H1 (cell line): ENCODE measurements around the gene CHD2. TPM values are rescaled to one million over a fixed set of nuclear protein-coding genes. Genes with fewer than 3 reads are reported as not detected.

Experiments used
- CTCF ChIA-PET: fragments of 300-600 bp; sonication (Branson Sonifier 250); formaldehyde crosslinking; loops from one replicate; lab custom pipeline; 2021; ENCODE audit not compliant: partially characterized antibody; lab: Charles Lee
- POLR2A ChIA-PET: fragments of 300-600 bp; sonication (Branson Sonifier 250); formaldehyde crosslinking; loops from one replicate; lab custom pipeline; 2021; ENCODE audit warnings: inconsistent platforms; ENCODE audit not compliant: partially characterized antibody; lab: Charles Lee
- DNase-seq, 2 experiments: peaks; one replicate each; pipeline versions ENCODE4 v3.0.0 to v3.0.0-alpha.2; 2010 to 2022; ENCODE audit warnings: low spot score in 2 of 2, low read depth in 1 of 2, mixed read lengths in 1 of 2
- FAIRE-seq: peaks from 2 replicates; lab custom pipeline; 2011; peaks lifted over from hg19 to GRCh38; lab: Jason Lieb, UNC
- H2AFZ ChIP-seq: 2 replicates; pipeline ENCODE4 v1.8.1; 2012; ENCODE audit warnings: low read length, inconsistent platforms
- H2AK5ac ChIP-seq: 2 replicates; pipeline ENCODE4 v1.6.1; 2013; ENCODE audit warnings: low read depth, low read length
- H2BK120ac ChIP-seq: replicated peaks from 2 replicates; pipeline ENCODE3; 2013; ENCODE audit warnings: low read depth, low read length, inconsistent platforms
- H2BK12ac ChIP-seq: 2 replicates; pipeline ENCODE4 v1.6.1; 2013; ENCODE audit warnings: low read depth, low read length
- H2BK15ac ChIP-seq: 2 replicates; pipeline ENCODE4 v1.6.1; 2013; ENCODE audit warnings: low read length
- H2BK20ac ChIP-seq: 2 replicates; pipeline ENCODE4 v1.6.1; 2013; ENCODE audit warnings: low read length
- H2BK5ac ChIP-seq: 2 replicates; pipeline ENCODE4 v1.6.1; 2013; ENCODE audit warnings: low read depth, low read length
- H3K14ac ChIP-seq: 2 replicates; pipeline ENCODE4 v1.6.1; 2013; ENCODE audit warnings: inconsistent platforms; ENCODE audit not compliant: insufficient read length
- H3K18ac ChIP-seq: 2 replicates; pipeline ENCODE4 v1.6.1; 2013; ENCODE audit warnings: low read length; ENCODE audit errors: extremely low read depth
- H3K23ac ChIP-seq: 2 replicates; pipeline ENCODE4 v1.6.1; 2013; ENCODE audit warnings: inconsistent platforms; ENCODE audit not compliant: insufficient read length
- H3K23me2 ChIP-seq: 2 replicates; pipeline ENCODE4 v1.6.1; 2013; ENCODE audit warnings: low read depth, low read length
- H3K27ac ChIP-seq: 2 replicates; pipeline ENCODE4 v1.6.1; 2011; ENCODE audit warnings: low read depth, low read length, inconsistent platforms
- H3K27me3 ChIP-seq, 4 experiments: replicated peaks in 1 of 4; 1 replicate in 1 of 4; 2 replicates in 3 of 4; pipeline versions ENCODE4 v1.6.1 to v1.8.1; 2011 to 2013; ENCODE audit warnings: low read length in 3 of 4, mild to moderate bottlenecking in 3 of 4, inconsistent platforms in 2 of 4, mixed read lengths in 2 of 4, moderate library complexity in 1 of 4; ENCODE audit not compliant: control insufficient read depth in 3 of 4, insufficient read depth in 3 of 4; ENCODE audit errors: extremely low read depth in 1 of 4
- H3K36me3 ChIP-seq, 4 experiments: 2 replicates each; pipeline versions ENCODE4 v1.6.1 to v1.8.1; 2011 to 2013; ENCODE audit warnings: mild to moderate bottlenecking in 4 of 4, low read length in 3 of 4, moderate library complexity in 2 of 4, control low read depth in 1 of 4, inconsistent platforms in 1 of 4; ENCODE audit not compliant: insufficient read depth in 4 of 4, control insufficient read depth in 2 of 4
- H3K4ac ChIP-seq: replicated peaks from 2 replicates; pipeline ENCODE3; 2013; ENCODE audit warnings: low read length, low read depth, mixed read lengths, inconsistent platforms; ENCODE audit not compliant: insufficient read length
- H3K4me1 ChIP-seq, 4 experiments: replicated peaks in 1 of 4; 1 replicate in 1 of 4; 2 replicates in 3 of 4; pipeline versions ENCODE4 v1.6.1 to v1.8.1; 2011 to 2013; ENCODE audit warnings: low read length in 3 of 4, inconsistent platforms in 2 of 4, mixed read lengths in 1 of 4; ENCODE audit not compliant: insufficient read depth in 4 of 4, control insufficient read depth in 3 of 4
- H3K4me2 ChIP-seq, 2 experiments: 2 replicates each; pipeline versions ENCODE4 v1.6.1 to v1.8.1; 2011 to 2013; ENCODE audit warnings: low read depth in 2 of 2, low read length in 2 of 2, control low read depth in 1 of 2, inconsistent platforms in 1 of 2, mild to moderate bottlenecking in 1 of 2; ENCODE audit not compliant: insufficient read depth in 1 of 2
- H3K4me3 ChIP-seq, 4 experiments: fragments of 200-600, 300-600 bp in 1 of 4; sonication (generic), shearing (Covaris generic), sonication (Bioruptor Twin) in 1 of 4; 2 replicates each; pipeline versions ENCODE4 v1.5.1 to v1.8.1; 2011 to 2016; ENCODE audit warnings: low read length in 4 of 4, low read depth in 3 of 4, control low read depth in 2 of 4, inconsistent platforms in 2 of 4, mild to moderate bottlenecking in 2 of 4, mixed read lengths in 1 of 4, moderate library complexity in 1 of 4; ENCODE audit not compliant: insufficient read depth in 2 of 4; ENCODE audit errors: extremely low read depth in 1 of 4
- H3K56ac ChIP-seq: replicated peaks from 2 replicates; pipeline ENCODE3; 2013; ENCODE audit warnings: low read depth, mild to moderate bottlenecking, mixed read lengths, low read length, inconsistent platforms; ENCODE audit not compliant: insufficient read length
- H3K79me1 ChIP-seq: 2 replicates; pipeline ENCODE4 v1.6.1; 2013; ENCODE audit warnings: low read depth, low read length, control low read depth
- H3K79me2 ChIP-seq, 2 experiments: 2 replicates each; pipeline versions ENCODE4 v1.6.1 to v1.8.1; 2012 to 2013; ENCODE audit warnings: low read length in 2 of 2, mild to moderate bottlenecking in 2 of 2, inconsistent platforms in 1 of 2; ENCODE audit not compliant: insufficient read depth in 2 of 2, control insufficient read depth in 1 of 2
- H3K9ac ChIP-seq, 4 experiments: replicated peaks in 1 of 4; 1 replicate in 1 of 4; 2 replicates in 3 of 4; pipeline versions ENCODE4 v1.6.1 to v1.8.1; 2011 to 2013; ENCODE audit warnings: low read depth in 3 of 4, low read length in 3 of 4, control low read depth in 2 of 4, mild to moderate bottlenecking in 2 of 4, moderate library complexity in 2 of 4, inconsistent platforms in 1 of 4; ENCODE audit errors: extremely low read depth in 1 of 4
- H3K9me3 ChIP-seq, 2 experiments: 2 replicates each; pipeline versions ENCODE4 v1.6.1 to v1.8.1; 2012 to 2013; ENCODE audit warnings: mild to moderate bottlenecking in 2 of 2, moderate library complexity in 2 of 2, control low read depth in 1 of 2, inconsistent platforms in 1 of 2, low read depth in 1 of 2, low read length in 1 of 2, mixed read lengths in 1 of 2; ENCODE audit not compliant: insufficient read depth in 2 of 2
- H4K20me1 ChIP-seq, 2 experiments: replicated peaks in 1 of 2; 2 replicates each; pipeline versions ENCODE3 to v1.8.1; 2011 to 2013; ENCODE audit warnings: inconsistent platforms in 2 of 2, low read length in 2 of 2, mild to moderate bottlenecking in 1 of 2; ENCODE audit not compliant: insufficient read depth in 2 of 2, control insufficient read depth in 1 of 2
- H4K5ac ChIP-seq: 2 replicates; pipeline ENCODE4 v1.6.1; 2013; ENCODE audit warnings: low read length, low read depth, mixed read lengths, inconsistent platforms; ENCODE audit not compliant: insufficient read length
- H4K8ac ChIP-seq: 2 replicates; pipeline ENCODE4 v1.8.0; 2013; ENCODE audit warnings: mild to moderate bottlenecking, moderate library complexity, low read length, inconsistent platforms; ENCODE audit not compliant: insufficient read depth; ENCODE audit errors: extremely low read depth
- H4K91ac ChIP-seq: replicated peaks from 2 replicates; pipeline ENCODE3; 2013; ENCODE audit warnings: low read length, mixed read lengths, inconsistent platforms; ENCODE audit not compliant: insufficient read length
- RNF2 ChIP-seq: fragments of 200-900, 300-1000 bp; sonication (generic); IDR thresholded peaks from 2 replicates; pipeline ENCODE4 v1.7.1; 2016; ENCODE audit warnings: borderline replicate concordance, low read depth, mild to moderate bottlenecking, antibody characterized with exemption, low read length; ENCODE audit not compliant: poor library complexity, severe bottlenecking; ENCODE audit errors: missing control alignments
- SP2 ChIP-seq: IDR thresholded peaks from 2 replicates; pipeline ENCODE4 v1.6.1; 2012; ENCODE audit warnings: mild to moderate bottlenecking, low read length, inconsistent platforms
- WGBS, 2 experiments: shearing (Covaris generic) in 1 of 2; methylation state at CpG; one replicate each; pipeline versions ENCODE4 v1.1.6 to v1.1.7; 2013 to 2015; ENCODE audit warnings: low lambda C conversion rate in 2 of 2, mixed read lengths in 2 of 2, inconsistent platforms in 1 of 2, low coverage in 1 of 2, missing lambda C conversion rate in 1 of 2; ENCODE audit not compliant: insufficient replicate concordance in 2 of 2, insufficient coverage in 1 of 2, insufficient read length in 1 of 2; ENCODE audit errors: extremely low coverage in 1 of 2, missing lambda C conversion rate in 1 of 2; 5-methylcytosine and 5-hydroxymethylcytosine counted together
- polyA plus RNA-seq, 7 experiments: library from polyadenylated mRNA; depleted of rRNA in 3 of 7; stranded (reverse) in 5 of 7; unstranded in 2 of 7; fragments of >200 nt in 5 of 7; fragments of 200-250 nt in 2 of 7; gene quantifications; 1 replicate in 5 of 7; 2 replicates in 1 of 7; 4 replicates in 1 of 7; pipeline versions ENCODE4 v1.2.1 to v1.2.3, GENCODE V29; 2011 to 2013; ENCODE audit warnings: missing spikeins in 2 of 7, mixed read lengths in 2 of 7
- total RNA-seq: library from RNA; stranded (reverse); fragmentation: NEBNext Ultra II Directional; extraction: Animal tissue kit (Norgen Biotek cat#: 25700); gene quantifications from 2 replicates; pipeline ENCODE4 v1.2.1, GENCODE V29; 2021
- TF ChIP-seq, protein P1 (sequence below): IDR thresholded peaks from 2 replicates; pipeline ENCODE4 v1.6.1; 2012; ENCODE audit warnings: inconsistent platforms

Gene CHD2
- total and polyA plus RNA-seq, 2 of the 8 experiments (the other 6 are each of a cell fraction or from before 2014, with no cell fraction given) = 28.8 to 70.0 TPM

DNA sequence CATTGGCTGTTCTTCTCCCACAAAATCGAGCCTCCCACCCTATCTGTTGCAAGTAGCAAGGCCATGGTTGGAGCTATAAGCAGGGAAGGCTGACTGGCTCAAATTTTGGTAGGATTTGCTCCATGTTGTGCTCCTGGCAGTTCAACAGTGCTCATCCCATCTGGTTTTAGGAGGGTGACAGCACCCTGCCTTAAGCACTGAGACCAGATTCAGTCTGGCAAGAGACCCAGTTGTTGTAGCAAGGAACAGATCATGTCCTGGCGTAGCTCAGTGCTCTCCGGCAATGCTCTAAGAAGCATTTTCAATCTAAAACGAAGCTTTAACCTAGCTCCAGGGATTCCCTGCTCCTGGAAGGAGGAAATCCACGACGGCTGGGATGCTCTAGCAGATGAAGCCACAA lies 97.7 kb downstream of the CHD2 start:
- no peak overlapping the region for H4K5ac ChIP-seq
- FAIRE-seq (no peak), DNase-seq (no peak)
- no peak overlapping the region for H2BK20ac ChIP-seq
- no peak overlapping the region for H2BK5ac ChIP-seq
- no peak overlapping the region for H3K9ac ChIP-seq
- no peaks in the 10 kb centered on the region for H3K79me1 ChIP-seq
- H3K14ac ChIP-seq = no peak overlapping the region
- no peak overlapping the region for H4K91ac ChIP-seq
- no peak overlapping the region for H3K4me3 ChIP-seq
- no peak overlapping the region for H3K18ac ChIP-seq
- no peak overlapping the region for H2BK120ac ChIP-seq
- H3K27me3 ChIP-seq = no peaks in the 10 kb centered on the region
- H3K4me1 ChIP-seq = no peaks in the 10 kb centered on the region
- H4K8ac ChIP-seq = no peak overlapping the region; the same call in 1 of the 2 replicates
- 0 out of 4 replicates have a peak, but pooled peaks cover 0 to 2% of the 10 kb centered on the region in 2 experiments for H3K79me2 ChIP-seq
- no peaks in the 10 kb centered on the region for H3K9me3 ChIP-seq
- ChIA-PET POLR2A (interaction anchor here (0.8 to 1.3 kb wide), 3 partner anchors 15 to 61 kb away, joined by 3 to 5 read pairs (median 3); no protein-coding TSS in a partner anchor), CTCF (interaction anchor here (1.0 kb wide), 1 partner anchor 69 kb away, joined by 3 read pairs; no protein-coding TSS in a partner anchor)
- H3K23me2 ChIP-seq = no peaks in the 10 kb centered on the region
- WGBS, 2 experiments = 94% methylated on average over 6 of the region's 6 CpGs; no CpG with 5 or more reads in 1 of the 2 experiments
- no peak overlapping the region for H2AFZ ChIP-seq
- no peak overlapping the region for H2AK5ac ChIP-seq
- H3K27ac ChIP-seq = no peak overlapping the region
- H2BK15ac ChIP-seq = no peak overlapping the region
- H3K4ac ChIP-seq = no peak overlapping the region
- no peak overlapping the region for H3K4me2 ChIP-seq
- H3K56ac ChIP-seq = no peak overlapping the region
- H4K20me1 ChIP-seq = peaks cover 0 to 2% of the 10 kb centered on the region in 2 experiments
- peaks cover 32 to 94% (median 77%) of the 10 kb centered on the region in 4 experiments for H3K36me3 ChIP-seq
- no peak overlapping the region for H3K23ac ChIP-seq
- H2BK12ac ChIP-seq = no peak overlapping the region
- TF ChIP-seq RNF2 (no peak), SP2 (no peak)
- TF ChIP-seq, protein P1, sequence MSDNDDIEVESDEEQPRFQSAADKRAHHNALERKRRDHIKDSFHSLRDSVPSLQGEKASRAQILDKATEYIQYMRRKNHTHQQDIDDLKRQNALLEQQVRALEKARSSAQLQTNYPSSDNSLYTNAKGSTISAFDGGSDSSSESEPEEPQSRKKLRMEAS = no peak
